ENCODE data around the gene NHEJ1.
"Not testable (repeated sequence)": the region's sequence is repeated elsewhere in the genome, so short reads cannot be mapped to it uniquely, and the experiment has no call there.

The NHEJ1 gene

GRCh38 chr2:219160186-219161017 is at the start of gene NHEJ1:
Gene NHEJ1, minus strand, starts transcription at chr2:219160815. Its CDS starts 2,453 bp downstream, at chr2:219158362.
- DNase-seq: peak; percentile 95 to 98

- DNase-seq: no peak
Observed at GRCh38 chr2:219209236-219210195, 48.9 kb upstream of the NHEJ1 start.

GRCh38 chr2:219207884-219208740 is 47.5 kb upstream of the NHEJ1 start:
- no peak for DNase-seq

GRCh38 chr2:219207134-219207883 is 46.7 kb upstream of the NHEJ1 start:
- no peak for DNase-seq

GRCh38 chr2:219206328-219207133 is 45.9 kb upstream of the NHEJ1 start, which contains the start of gene ZFAND2B:
Gene ZFAND2B, plus strand, starts transcription at chr2:219206782. Its CDS starts 206 bp downstream, at chr2:219206988.
- DNase-seq: peak; percentile 94 to 96

- no peak for DNase-seq
Observed at GRCh38 chr2:219205981-219206327, 45.3 kb upstream of the NHEJ1 start.

- no peak for DNase-seq
Observed at GRCh38 chr2:219205165-219205538, 44.5 kb upstream of the NHEJ1 start.

GRCh38 chr2:219204425-219205164 is 44.0 kb upstream of the NHEJ1 start:
- DNase-seq: no peak

GRCh38 chr2:219201331-219201730 is 40.7 kb upstream of the NHEJ1 start:
- DNase-seq: not testable (repeated sequence)

- DNase-seq: not testable (repeated sequence)
Observed at GRCh38 chr2:219200502-219201326, 40.1 kb upstream of the NHEJ1 start.

GRCh38 chr2:219199470-219200211 is 39.0 kb upstream of the NHEJ1 start:
- no peak for DNase-seq

GRCh38 chr2:219198974-219199373 is 38.4 kb upstream of the NHEJ1 start:
- DNase-seq: no peak

GRCh38 chr2:219197388-219197787 is 36.8 kb upstream of the NHEJ1 start:
- DNase-seq: no peak

- no peak for DNase-seq
Observed at GRCh38 chr2:219186754-219187456, 26.3 kb upstream of the NHEJ1 start.

GRCh38 chr2:219184121-219184520 is 23.5 kb upstream of the NHEJ1 start:
- no peak for DNase-seq

GRCh38 chr2:219183151-219183772 is 22.6 kb upstream of the NHEJ1 start:
- no peak for DNase-seq

Data from stimulated activated CD4-positive, alpha-beta T cell treated with anti-CD3 and anti-CD28 coated beads, Interleukin-2, amount 100 ng/mL, for 24 hours (primary cell).